ENCODE data around the gene LRP4.

Gene LRP4

GRCh38 chr11:46917762-46918082 is 628 bp downstream of the LRP4 start:
- DNase-seq: no peak

GRCh38 chr11:46917109-46917761 is 1.1 kb downstream of the LRP4 start:
- DNase-seq: no peak

- no peak for DNase-seq
These were observed 1.9 kb downstream of the LRP4 start for GRCh38 chr11:46916286-46917108.

- DNase-seq: no peak
These were observed 3.4 kb downstream of the LRP4 start for GRCh38 chr11:46914910-46915309.

DNA sequence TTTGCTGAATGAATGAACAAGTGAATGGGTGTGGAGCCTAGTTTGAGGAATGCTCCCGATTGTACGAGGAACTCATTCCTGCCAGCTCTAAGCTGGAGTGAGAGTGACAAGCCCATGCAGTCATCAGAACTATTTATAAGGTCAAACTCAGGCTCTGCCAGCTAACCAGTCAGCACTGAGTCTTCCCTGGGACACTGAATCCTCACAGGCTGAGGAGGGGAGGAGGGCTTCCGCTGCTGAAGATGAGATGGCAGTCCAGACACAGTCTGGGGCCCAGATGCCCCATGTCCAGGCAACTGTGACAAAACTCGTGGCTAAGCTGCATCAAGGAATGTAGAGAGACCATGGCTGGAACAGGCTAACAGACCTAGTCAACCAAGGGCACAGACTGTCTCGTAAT is 4.0 kb downstream of the LRP4 start:
- DNase-seq: no peak

DNA sequence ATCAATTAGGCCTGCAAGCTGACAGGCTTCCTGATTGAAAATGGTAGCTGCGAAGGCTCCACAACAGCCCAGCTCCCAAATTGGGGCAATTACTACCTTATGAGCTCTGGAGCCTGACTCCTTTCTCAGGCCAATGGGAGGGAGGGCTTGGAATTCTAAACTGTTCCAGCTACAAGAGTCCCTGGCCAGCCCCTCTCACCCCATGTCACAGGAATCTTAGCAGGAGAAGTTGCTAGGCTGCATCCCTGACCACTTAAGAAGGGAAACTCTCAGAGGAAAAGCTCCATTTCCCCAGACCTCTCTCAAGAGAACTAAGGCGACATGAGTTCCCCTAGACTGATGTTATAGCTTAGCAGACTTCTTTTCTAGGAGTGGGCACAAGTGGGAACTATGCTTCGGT is 4.9 kb downstream of the LRP4 start:
- no peak for DNase-seq

DNA sequence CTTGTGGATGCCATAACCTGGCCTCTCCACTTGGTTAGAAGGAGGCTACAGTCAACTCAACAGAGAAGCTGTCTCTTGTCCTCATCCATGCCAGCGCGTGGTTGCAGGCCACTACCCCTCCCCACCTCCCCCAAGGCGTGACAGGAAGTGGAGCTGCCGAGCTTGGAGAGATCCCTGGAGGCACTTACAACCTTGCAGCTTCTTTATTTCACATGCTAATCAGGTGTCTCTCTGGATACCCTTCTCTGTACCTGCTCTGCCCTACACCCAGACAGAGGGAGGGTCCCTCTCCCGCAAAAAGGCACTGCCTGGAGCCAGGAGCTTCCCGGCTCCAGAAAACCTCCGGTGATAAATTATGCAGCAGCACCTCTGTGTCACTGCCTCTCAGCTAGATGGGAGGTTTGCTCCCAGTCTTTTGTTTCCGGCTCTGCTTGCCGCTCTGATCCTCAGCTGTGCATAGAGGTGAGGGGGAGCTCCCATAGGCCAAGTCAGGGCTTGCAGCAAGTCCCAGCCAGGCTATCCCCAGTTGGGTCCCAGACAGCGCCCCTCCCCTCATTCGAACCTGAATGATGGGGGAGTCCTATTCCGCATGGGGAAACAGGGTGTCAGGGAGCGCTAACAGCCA is 5.7 kb downstream of the LRP4 start:
- DNase-seq: no peak

- no peak for DNase-seq
These were observed 10.7 kb downstream of the LRP4 start for GRCh38 chr11:46907606-46908005.

- no peak for DNase-seq
These were observed 11.7 kb downstream of the LRP4 start for GRCh38 chr11:46906609-46907041.

DNA sequence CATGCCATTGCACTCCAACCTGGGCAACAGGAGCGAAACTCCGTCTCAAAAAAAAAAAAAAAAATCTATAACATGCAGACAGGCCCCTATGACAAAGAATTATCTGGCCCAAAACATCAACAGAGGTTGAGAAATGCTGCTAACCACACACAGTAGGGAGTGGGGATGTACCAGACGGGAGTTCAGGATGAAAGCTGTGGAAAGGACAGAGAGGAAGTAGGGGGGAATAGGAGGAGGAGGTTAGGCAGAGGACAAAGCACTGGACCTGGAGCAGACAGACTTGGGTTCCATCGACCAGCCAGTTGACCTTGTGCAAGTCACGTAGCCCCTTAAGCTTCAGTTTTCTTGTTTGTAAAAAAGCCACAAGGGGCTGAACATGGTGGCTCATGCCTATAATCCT is 12.5 kb downstream of the LRP4 start:
- DNase-seq: no peak

DNA sequence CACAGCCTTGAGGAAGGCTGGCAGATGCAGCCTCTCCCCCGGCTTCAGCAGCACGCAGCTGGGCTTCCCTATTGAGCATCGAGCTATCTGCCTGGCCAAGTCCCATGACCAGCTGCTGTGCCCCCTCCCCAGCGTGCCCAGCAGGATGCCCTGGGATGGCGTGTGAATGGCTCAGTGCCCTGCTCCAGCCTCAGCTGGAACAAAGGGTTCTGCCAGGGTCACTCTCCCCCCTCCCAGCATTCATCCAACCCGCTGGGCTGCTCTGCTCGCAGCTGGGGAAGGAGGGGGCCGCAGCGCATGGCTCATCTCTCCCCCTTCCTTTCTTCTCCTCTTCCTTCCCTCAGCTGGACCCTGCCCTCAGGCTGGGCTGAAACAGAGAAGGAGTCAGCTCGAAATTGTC is 14.5 kb downstream of the LRP4 start:
- no peak for DNase-seq

GRCh38 chr11:46902694-46903093 is 15.7 kb downstream of the LRP4 start:
- DNase-seq: no peak

GRCh38 chr11:46901156-46901555 is 17.2 kb downstream of the LRP4 start:
- DNase-seq: no peak

GRCh38 chr11:46900091-46900746 is 18.1 kb downstream of the LRP4 start:
- DNase-seq: no peak

DNA sequence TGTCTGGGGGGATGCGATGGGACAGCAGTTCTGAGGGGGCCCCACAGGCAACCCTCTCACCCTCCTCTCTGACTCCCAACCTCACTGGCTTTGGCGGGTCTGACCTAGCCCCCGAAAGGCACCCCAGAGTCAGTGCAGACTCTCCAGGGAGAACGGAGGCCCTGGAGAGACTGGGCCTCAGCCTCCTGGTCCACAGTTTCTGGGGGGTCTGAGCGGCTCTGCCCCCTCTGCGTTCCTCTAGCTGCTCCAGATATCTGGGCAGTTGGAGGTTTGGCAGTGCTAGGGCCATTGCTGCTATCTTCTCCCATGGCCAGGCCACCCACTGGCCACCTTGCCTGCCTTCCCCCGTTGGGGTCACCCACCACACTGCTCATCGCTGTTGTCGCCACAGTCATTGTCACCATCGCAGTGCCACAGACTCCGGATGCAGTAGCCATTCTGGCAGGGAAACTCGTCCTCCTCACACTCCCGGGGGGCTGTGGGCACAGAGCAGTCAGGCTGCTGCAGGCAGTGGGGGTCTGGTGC is 18.8 kb downstream of the LRP4 start:
- DNase-seq: no peak

- no peak for DNase-seq
These were observed 19.8 kb downstream of the LRP4 start for GRCh38 chr11:46898396-46899095.

DNA sequence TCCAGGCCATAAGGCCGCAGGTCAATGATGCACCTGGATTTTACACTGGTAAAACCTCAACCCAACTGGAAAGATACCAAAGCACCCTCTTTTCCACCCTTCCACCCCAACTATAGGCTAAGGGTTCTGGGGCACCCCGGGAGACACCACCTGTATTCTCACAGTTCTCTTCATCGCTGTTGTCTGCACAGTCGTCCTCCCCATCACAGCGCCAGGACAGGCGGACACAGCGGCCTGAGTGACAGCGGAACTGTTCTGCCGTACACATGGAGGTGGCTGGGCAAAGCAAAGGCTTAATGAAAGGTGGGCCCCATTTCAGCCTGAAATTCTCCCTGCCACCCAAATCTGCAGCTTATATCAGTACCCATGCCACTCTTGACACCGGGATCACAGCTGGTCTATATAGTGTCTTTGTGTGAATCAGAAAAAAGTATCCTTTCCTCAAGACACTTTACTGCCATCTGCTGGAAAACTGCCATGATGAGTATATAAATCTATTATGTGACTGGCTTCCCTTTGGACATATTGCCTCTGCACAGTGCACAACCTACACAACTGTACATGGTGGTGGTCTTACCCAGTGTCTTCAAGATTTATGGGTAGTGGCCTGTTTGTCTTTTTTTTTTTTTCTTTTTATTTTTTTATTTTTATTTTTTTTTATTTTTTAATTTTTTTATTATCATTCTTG is 21.5 kb downstream of the LRP4 start:
- no peak for DNase-seq

- DNase-seq: no peak
These were observed 22.5 kb downstream of the LRP4 start for GRCh38 chr11:46895821-46896220.

DNA sequence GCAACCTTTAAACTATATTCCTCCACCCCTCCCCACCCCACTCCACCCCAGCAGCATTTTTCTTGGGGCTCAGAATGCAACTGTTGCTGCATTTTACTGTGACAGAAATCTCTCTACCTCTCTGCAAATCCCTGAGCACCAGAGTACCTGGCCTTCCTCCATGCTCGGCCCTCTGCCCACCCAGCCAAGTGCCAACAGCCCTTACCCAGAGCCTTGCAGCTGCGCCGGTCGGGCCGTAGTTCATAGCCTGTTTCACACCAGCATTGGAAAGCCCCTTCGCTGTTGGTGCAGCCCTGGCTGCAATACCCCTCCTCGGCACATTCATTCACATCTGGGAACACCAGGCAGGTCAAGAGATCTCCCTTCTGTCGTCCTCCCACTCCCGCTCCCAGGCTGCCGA is 23.4 kb downstream of the LRP4 start:
- no peak for DNase-seq

DNA sequence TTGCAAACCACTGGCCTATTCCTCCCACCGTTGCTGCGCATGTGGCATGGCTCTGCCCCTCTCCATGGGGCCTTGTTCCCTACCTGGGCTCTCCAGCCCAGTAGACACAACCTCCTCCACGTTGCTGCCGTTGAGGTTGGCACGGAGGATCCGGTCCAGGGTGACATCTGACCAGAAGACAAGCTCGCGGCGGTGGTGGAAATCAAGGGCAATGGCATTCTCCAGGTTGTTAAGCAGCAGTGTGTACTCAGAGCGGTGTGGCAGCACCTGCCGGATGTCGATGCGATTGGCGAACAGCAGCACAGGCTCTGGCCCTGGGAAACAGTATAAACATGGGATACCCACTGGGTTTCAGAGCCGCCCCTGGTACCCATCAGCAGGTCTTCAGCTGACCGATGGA is 23.8 kb downstream of the LRP4 start:
- no peak for DNase-seq

DNA sequence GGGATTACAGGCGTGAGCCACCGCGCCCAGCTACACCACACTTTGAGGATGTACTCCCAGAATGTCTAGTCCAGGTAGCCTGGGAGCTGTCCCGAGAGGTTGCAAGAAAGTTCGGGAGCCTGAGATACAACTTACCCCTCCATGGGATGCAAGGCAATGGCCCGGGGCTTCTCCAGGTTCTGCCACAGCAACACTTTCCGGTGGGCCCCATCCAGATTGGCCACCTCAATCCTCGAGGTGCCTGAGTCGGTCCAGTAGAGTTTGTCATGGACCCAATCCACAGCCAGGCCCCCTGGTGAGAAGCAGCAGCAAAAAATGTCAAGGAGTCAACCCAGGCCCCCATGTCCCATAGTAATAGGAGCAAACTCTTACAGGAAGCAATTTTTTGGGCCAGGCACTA is 25.5 kb downstream of the LRP4 start:
- DNase-seq: no peak

GRCh38 chr11:46892109-46892508 is 26.2 kb downstream of the LRP4 start:
- no peak for DNase-seq
